HG03025 (cell line): ENCODE results near the gene AP4M1.

ENCODE experiments used
- ATAC-seq: cut with Tn5 transposase; IDR thresholded peaks from one replicate; pipeline ENCODE4 v1.9.1; 2021; ENCODE audit warnings: mild to moderate bottlenecking, moderate library complexity; ENCODE audit not compliant: unreplicated experiment, low FRiP score

AP4M1 gene

DNA sequence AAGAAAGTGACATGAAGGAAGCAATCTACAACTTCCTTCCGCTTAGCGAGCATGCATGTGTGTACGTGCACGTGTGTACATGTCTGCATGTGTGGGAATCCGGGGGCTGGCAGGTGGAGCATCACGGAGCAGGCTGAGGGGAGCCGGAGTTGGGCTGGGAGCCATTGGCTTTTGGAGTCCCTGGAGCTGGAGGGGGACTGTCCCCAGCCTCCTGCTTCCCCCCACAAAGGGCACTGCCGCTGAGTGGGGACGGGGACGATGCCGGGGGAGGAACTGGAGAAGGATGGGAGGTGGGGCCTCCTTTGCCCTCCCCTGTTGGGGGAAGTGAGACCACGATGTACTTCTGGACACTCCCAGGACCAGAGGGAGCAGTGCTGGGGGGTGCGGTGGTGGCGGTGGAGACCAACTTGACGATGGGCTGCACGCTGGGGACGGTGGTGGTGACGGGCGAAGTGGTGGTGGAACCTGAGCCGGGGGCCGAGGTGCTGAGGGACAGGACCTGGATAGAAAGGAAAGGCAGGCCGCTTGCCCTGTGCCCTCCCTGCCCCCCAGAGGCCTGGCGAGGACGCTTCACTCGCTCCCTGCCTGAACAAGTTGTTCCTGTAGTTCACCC is 5.8 kb downstream of the AP4M1 start:
- ATAC-seq: no peak

DNA sequence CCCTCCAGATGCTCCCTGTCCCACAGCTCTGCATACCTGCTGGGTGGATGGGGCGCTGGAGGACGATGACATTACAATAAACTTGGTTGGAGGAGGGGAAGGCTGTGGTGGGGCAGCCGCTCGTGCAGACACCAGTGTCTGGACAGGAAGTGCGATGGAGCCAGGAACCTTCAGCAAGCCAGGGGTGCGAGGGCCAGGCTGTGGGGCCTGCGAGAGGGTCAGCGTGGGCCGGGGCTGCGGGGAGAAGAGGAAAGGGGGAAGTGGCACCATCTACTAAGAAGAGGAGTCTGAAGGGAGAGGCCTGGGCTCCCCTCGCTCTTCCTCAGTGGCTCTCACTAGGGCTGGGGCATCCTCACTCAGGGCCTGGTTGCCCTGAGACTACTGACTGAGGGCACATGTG is 6.4 kb downstream of the AP4M1 start:
- no peak for ATAC-seq

DNA sequence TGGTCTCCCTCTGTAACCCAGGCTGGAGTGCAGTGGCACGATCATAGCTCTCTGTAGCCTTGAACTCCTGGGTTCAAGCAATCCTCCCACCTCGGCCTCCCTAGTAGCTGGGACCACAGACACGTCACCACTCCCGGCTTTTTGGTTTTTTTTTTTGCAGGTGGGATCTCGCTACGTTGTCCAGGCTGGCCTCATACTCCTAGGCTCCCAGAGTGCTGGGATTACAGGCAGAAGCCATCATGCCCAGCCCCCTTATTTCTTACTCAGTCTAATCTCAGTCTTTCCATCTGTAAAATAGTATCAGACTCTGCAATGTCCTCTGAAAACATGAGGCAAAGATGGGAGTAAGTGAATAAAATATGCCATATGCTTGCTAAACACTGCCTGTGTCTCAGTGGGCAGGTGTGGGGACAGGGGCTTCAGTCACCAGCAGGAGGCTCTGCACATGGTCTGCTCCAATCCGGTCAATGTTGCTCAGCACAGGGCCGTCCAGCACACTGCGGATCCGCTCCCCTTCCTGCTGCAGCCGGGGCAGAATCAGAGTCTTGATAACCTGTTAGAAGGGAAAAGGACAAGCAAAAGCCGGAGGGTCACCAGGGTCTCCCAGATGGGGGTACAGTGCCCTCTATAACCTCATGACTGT is 8.2 kb downstream of the AP4M1 start:
- no peak for ATAC-seq

DNA sequence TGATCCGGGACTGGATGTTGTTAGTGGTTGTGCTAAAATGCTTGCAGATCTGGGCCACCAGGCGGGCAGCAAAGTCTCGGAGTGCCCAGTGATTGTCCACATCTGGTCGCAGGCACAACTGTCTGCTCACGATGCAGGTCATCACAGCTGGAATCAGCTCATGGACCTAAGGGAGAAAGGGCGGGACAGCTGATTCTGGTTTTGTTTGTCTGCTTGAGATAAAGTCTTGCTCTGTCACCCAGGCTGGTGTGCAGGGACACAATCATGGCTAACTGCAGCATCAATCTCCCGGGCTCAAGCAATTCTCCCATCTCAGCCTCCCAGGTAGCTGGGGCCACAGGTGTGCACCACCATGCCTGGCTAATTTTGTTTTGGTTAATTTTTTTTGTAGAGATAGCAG is 9.7 kb downstream of the AP4M1 start:
- ATAC-seq: no peak

DNA sequence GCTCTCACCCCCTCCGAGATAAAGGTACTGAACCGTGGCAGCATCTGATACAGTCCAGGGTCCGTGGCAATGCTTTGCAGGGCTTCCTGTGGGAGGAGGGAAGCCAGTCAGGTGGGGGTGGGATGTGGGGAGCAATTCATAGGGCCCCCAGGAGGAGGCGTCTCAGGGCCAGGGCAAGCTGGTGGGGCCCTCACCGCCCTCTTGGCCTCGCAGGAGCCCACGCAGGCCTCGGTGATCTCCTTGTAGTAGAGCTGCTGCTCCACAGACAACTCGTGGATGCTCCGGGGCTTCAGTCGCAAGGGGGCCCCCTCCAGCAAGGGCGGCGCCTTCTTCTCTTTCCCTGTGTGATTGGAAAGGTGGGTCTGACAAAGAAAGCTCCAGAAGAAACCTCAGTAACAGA is 10.5 kb downstream of the AP4M1 start:
- no peak for ATAC-seq

DNA sequence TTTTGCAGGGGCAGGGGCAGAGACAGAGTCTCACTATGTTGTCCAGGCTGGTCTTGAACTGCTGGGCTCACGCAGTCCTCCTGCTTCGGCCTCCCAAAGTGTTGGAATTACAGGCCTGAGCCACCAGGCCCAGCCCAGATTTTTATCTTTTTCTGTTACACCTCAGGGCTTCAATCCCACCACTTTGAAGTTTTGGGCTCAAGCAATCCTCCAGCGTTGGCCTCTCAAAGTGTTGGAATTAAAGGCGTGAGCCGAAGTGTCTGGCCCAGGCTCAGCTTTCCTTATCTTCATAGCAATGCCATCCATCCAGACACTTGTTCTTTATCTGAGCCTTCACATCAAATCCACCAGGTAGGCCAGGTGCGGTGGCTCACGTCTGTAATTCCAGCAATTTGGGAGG is 13.6 kb downstream of the AP4M1 start:
- no peak for ATAC-seq

DNA sequence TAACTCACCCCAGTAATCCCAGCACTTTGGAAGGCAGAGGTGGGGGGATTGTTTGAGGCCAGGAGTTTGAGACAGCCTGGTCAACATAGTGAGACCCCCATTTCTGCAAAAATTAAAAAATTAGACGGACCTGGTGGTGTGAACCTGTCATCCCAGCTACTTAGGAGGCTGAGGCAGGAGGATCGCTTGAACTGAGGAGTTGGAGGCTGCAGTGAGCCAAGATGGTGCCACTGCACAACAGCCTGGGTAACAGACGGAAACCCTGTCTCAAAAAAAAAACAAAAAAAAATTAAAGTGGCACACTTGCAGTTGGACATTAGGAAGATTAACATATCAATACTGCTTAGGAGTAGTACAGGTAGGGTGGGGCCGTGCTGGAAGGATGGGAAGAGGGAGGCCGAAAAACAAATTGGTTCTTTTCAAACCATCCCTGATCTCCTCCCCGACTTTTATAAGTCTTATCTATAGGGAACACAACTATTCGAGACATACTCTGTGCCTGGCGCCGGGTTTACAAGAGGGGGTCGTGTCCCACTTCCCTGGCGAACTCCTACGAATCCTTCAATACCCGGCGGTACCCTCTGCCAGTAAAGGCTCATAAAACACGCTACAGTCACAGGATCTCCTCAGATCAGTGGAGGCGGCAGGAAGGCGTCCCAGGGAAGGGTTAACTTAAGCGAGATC is 17.1 kb downstream of the AP4M1 start:
- no peak for ATAC-seq

DNA sequence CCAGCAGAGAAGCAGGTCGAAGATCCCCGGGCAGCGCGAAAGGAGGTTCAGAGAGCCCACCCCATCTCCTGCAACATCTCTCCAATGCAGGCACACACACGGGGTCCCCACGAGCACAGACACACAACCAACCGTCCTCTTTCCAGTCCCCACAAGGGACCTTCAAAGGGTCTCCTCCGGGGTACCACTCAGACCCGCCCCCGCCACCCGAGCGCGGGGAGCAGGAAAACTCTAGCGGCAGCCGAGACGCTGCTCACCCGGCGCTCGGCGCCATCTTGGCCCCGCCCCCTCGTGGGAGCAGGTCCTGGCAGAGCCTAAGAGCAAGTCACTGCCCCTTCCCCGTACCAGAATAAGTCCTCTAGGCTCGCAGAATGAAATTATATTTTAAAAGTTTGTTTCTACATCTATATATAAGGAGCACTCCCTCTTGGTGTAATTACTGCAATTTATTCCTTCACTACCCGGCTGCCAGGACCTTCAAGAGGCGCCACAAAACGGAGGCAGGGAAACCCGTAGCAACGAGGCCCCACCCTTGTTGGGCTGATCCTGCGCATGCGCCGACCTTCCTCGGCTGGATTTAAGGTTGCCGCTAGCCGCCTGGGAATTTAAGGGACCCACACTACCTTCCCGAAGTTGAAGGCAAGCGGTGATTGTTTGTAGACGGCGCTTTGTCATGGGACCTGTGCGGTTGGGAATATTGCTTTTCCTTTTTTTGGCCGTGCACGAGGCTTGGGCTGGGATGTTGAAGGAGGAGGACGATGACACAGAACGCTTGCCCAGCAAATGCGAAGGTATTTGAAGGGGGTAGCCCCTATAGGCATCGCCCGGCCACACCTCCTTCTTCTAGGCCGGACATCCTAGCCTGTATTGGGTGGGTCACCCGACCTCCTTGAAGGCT is 17.9 kb downstream of the AP4M1 start, which contains the start of the genes CNPY4 and TAF6:
Gene CNPY4, plus strand, starts transcription at position 563 of the 898 bp plus-strand sequence. Its CDS starts 111 bp downstream, at position 674.
Gene TAF6, minus strand, starts transcription at position 287 of the 898 bp plus-strand sequence. CDS start 5,149 bp downstream, outside the sequence.
- peak; percentile 55 for ATAC-seq

DNA sequence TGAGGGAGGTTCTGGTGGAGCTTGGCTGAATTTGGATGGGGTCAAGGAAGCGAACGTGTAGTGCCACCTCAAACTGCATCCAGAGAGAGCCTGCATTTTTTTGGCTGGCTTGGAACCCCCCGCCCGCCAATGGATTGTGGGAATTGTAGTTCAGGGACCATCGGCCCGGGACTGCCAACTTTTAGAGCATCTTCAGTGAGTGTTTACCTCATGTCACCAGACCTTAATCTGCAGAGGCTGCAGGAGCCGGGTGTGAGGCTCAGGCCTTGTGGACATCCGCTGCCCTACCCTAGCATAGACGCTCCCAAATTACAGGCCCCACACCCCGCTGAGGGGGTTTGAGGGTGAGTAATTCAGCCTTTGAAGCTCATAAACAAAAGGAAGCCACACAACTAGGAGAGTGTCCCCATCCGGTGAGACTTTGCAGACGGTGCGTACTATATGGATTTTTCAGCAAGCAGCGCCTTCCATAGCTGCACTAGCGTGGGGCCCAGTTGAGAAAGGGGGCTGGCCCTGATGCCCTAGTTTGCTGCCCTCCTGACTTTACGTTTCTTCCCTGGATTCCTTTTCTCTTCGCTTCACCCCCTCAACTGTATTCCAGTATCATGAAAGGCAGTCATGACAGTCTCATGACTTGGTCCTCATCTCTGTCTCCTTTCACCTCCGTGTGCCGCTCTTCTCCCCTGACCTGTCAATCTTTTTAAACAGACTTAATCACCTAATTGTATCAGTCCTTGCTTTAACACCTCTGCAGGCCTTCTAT is 18.7 kb downstream of the AP4M1 start:
- ATAC-seq: peak; percentile 30

DNA sequence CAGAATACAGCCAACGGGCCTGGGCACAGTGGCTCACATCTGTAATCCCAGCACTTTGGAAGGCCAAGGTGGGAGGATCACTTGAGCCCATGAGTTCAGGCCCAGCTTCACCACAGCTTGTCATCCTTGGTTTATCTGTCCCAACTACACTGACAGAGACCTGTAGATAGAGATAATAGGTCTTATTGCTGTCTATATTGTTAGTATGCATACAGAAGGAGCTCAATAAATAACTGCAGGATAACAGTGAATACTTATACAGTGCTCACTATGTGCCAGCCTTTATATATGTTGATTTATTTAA is 19.2 kb downstream of the AP4M1 start:
- no peak for ATAC-seq

DNA sequence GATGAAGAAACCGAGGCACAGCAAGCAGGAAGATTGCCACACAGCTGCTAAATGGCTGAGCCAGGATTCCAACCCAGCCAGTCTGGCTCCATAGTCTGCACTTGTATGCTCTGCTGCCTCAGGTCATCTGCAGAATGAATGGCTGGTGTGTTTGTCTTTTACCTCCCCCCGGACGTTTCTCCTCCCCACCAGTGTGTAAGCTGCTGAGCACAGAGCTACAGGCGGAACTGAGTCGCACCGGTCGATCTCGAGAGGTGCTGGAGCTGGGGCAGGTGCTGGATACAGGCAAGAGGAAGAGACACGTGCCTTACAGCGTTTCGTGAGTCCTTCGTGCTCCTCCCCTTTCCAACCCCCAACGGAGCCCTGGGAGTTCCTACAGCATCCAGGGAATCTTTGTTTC is 20.6 kb downstream of the AP4M1 start:
- no peak for ATAC-seq

DNA sequence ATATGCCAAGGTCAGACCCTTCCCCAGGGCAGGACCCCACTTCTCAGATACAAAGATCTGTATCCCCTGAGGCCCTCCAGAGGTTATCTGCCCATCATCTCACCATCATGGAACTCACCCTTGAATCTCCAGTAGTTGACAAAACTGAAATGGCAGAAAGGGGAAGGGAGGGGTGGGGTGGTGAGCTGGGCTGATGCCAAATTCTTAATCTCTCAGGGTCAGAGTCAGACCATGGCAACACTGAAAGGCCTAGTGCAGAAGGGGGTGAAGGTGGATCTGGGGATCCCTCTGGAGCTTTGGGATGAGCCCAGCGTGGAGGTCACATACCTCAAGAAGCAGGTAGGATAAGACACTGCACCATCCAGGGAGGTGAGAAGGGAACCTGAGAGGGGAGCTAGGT is 21.1 kb downstream of the AP4M1 start:
- ATAC-seq: no peak

DNA sequence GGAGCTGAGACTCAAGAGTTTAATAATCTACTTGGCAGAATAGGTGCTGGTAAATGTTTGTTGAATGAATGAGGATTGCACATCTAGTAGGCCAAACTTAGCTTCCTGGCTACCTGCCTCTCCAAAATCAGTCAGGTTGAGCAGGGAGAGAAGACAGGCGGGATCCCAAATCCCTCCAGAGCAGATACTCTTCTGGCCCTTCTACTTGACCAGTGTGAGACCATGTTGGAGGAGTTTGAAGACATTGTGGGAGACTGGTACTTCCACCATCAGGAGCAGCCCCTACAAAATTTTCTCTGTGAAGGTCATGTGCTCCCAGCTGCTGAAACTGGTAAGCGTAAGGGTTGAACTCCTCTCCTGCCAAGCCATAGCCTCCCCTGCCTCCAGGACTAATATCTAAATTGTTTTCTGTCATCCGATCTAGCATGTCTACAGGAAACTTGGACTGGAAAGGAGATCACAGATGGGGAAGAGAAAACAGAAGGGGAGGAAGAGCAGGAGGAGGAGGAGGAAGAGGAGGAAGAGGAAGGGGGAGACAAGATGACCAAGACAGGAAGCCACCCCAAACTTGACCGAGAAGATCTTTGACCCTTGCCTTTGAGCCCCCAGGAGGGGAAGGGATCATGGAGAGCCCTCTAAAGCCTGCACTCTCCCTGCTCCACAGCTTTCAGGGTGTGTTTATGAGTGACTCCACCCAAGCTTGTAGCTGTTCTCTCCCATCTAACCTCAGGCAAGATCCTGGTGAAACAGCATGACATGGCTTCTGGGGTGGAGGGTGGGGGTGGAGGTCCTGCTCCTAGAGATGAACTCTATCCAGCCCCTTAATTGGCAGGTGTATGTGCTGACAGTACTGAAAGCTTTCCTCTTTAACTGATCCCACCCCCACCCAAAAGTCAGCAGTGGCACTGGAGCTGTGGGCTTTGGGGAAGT is 23.1 kb downstream of the AP4M1 start:
- no peak for ATAC-seq

DNA sequence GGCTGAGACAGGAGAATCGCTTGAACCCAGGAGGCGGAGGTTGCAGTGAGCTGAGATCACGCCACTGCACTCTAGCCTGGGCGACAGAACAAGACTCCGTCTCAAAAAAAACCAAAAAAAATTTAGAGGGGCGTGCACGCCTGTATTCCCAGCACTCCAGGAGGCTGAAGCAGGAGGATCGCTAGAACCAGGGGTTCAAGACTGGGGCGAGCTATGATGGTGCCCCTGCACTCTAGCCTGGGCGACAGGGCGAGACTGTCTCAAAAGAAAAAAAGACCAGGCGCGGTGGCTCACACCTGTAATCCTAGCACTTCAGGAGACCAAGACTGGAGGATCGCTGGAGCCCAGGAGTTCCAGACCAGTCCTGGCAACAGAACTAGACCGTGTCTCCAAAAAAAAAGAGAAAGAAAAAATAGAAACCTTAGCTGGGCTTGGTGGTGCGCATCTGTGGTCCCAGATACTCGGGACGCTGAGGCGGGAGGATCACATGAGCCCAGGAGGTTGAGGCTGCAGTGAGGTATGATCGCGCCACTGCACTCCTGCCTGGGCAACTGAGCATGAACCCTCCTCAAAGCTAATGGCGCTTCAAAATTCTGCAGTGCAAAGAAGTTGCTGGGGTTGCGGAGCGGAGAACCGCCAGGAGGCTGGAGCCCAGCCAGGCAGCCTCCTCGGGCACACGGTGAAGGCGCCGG is 24.9 kb downstream of the AP4M1 start:
- ATAC-seq: peak; percentile 28

DNA sequence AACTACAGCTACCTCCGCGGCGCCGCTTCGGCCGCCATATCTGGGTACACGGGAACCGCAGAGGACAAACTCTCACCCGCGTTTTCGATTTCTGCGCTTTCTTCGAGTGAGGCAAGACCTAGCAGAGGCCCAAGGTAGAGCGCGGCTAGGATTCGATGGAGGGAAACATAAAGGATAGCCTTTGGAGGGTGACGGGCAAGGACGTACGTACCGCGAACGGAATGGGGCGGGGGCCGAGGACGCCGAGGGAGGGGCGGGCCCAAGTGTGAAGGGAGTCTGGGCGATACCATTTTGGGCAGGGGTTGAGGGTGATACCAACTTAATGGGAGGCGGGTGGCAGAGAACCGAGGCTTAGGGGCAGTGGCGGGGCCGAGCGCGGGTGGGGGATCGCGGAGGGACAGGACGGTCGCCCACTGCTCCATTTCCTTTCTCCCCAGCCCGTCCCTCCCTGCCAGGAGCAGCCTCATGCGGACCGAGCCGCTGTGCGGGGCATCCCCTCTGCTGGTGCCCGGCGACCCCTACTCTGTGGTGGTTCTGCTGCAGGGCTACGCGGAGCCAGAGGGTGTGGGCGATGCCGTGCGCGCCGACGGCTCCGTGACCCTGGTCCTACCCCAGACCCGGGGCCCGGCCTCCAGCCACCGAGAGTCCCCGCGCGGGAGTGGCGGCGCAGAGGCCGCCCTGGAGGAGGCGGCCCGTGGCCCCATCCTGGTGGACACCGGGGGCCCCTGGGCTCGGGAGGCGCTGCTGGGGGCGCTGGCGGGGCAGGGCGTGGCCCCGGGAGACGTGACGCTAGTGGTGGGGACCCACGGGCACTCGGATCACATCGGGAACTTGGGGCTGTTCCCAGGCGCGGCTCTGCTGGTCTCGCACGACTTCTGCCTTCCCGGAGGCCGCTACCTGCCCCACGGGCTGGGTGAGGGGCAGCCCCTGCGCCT is 25.8 kb downstream of the AP4M1 start, which contains the start of gene MBLAC1:
Gene MBLAC1, plus strand, starts transcription at position 37 of the 935 bp plus-strand sequence. Its CDS starts 429 bp downstream, at position 466.
- ATAC-seq: peak; percentile 54

DNA sequence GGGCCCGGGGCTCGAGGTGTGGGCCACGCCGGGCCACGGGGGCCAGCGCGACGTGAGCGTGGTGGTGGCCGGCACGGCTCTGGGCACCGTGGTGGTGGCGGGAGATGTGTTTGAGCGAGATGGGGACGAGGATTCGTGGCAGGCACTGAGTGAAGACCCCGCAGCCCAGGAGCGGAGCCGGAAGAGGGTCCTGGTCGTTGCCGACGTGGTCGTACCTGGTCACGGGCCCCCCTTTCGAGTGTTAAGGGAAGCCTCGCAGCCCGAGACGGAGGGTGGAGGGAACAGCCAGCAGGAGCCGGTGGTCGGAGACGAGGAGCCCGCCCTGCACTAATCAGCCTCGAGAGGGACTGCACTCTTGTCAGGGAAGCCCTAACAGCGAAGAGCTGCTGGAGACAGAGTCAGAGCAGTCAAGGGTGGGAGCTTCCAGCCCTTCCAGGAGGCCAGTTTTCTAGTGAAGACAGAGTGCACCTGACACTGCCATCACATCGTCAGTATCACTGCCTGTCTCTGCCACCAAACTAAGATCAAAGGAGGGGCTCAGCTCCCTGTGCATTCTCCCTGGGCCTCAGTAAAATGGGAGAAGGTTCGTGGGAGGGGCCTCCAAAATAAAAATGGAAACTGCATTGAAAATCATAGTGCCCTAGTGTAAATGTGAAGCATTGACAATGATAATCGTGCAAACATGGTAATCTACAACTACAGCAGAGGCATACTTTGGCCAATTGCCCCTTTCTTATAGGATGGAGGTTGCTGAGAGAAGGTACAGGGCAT is 26.6 kb downstream of the AP4M1 start:
- ATAC-seq: no peak

DNA sequence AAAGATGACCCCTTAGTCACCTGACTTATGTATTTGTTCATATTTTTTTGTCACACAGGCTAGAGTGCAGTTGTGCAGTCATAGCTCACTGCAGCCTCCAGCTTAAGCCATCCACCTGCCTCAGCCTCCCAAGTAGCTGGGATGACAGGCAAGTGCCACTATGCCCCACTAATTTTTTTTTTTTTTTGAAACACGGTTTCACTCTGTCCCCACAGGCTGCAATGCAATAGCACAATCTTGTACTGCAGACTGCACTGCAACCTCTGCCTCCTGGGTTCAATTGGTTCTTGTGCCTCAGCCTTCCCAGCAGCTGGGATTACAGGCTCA is 27.2 kb downstream of the AP4M1 start:
- no peak for ATAC-seq
